A549 treated with GW870086 at 1 μM for 4 hours (cell line): ENCODE measurements around the gene CCR3. TPM values are rescaled to one million over a fixed set of nuclear protein-coding genes. Genes with fewer than 3 reads are reported as not detected.

Experiments used
- total RNA-seq: library from RNA; stranded (reverse); fragments of 200-300 nt; extraction: Qiagen RNA extraction; gene quantifications from 5 replicates; pipeline ENCODE4 v1.2.3, GENCODE V29; 2022; ENCODE audit warnings: low read depth

CCR3 gene
- total RNA-seq = not detected in 5 replicates

GRCh38 chr3:46242120-46242519, at the start of gene CCR3:
CCR3 (plus strand) TSS chr3:46242460; CDS start chr3:46265159, 22,699 bp downstream.

GRCh38 chr3:46208167-46208704, 34.0 kb upstream of the CCR3 start, which contains the start of gene CCR1:
CCR1 (minus strand) TSS chr3:46208313; CDS start chr3:46204313, 4,000 bp downstream.

Other genes starting within 250 kb of the CCR3 start
- gene FYCO1, start 246.6 kb upstream of the CCR3 start, total RNA-seq = 4.0 to 5.4 TPM (median 4.9 TPM) in 5 replicates
- gene XCR1, start 215.0 kb upstream of the CCR3 start, total RNA-seq = not detected in 5 replicates
- not detected in 5 replicates for gene CCR1, start 34.1 kb upstream of the CCR3 start, total RNA-seq
- not detected in 5 replicates for gene CCR2, start 111.7 kb downstream of the CCR3 start, total RNA-seq
- gene CCR5, start 128.5 kb downstream of the CCR3 start, total RNA-seq = not detected in 5 replicates
- 0.09 to 0.15 TPM in 2 of 5 replicates, not detected in the others for gene CCRL2, start 164.8 kb downstream of the CCR3 start, total RNA-seq
- not detected in 5 replicates for gene LTF, start 222.4 kb downstream of the CCR3 start, total RNA-seq